Large intestine (tissue), 3 donors: Measurements from ENCODE around the gene POLR2F. TPM values are rescaled to one million over a fixed set of nuclear protein-coding genes. Genes with fewer than 3 reads are reported as not detected.

Source experiments
- DNase-seq, 2 donors: peaks; one replicate each; pipeline versions ENCODE4 v3.0.0 to v3.0.0-alpha.2; 2013
- H3K27ac ChIP-seq: one replicate; pipeline ENCODE4 v1.5.1; 2013; ENCODE audit warnings: low read length
- H3K27me3 ChIP-seq: 2 replicates; pipeline ENCODE4 v1.6.1; 2013; ENCODE audit warnings: low read length; ENCODE audit not compliant: control insufficient read depth, insufficient read depth
- H3K36me3 ChIP-seq: 2 replicates; pipeline ENCODE4 v1.6.1; 2013; ENCODE audit warnings: low read length; ENCODE audit not compliant: control insufficient read depth, insufficient read depth
- H3K4me1 ChIP-seq: one replicate; pipeline ENCODE4 v1.6.1; 2013; ENCODE audit warnings: low read length; ENCODE audit not compliant: control insufficient read depth, insufficient read depth
- H3K4me3 ChIP-seq: one replicate; pipeline ENCODE4 v1.5.1; 2013; ENCODE audit warnings: low read length
- H3K9me3 ChIP-seq: one replicate; pipeline ENCODE4 v1.6.1; 2013; ENCODE audit warnings: mild to moderate bottlenecking, low read depth, low read length, moderate library complexity; ENCODE audit not compliant: control insufficient read depth
- WGBS: methylation state at CpG from one replicate; pipeline ENCODE4 v1.1.5; 2013; ENCODE audit warnings: low lambda C conversion rate; ENCODE audit not compliant: insufficient coverage; 5-methylcytosine and 5-hydroxymethylcytosine counted together
- polyA plus RNA-seq: library from polyadenylated mRNA; unstranded; fragments of 120-200 nt; gene quantifications from one replicate; pipeline ENCODE4 v1.2.1, GENCODE V29; 2013

The POLR2F gene
- polyA plus RNA-seq, 1 donor = 62.8 TPM

DNA sequence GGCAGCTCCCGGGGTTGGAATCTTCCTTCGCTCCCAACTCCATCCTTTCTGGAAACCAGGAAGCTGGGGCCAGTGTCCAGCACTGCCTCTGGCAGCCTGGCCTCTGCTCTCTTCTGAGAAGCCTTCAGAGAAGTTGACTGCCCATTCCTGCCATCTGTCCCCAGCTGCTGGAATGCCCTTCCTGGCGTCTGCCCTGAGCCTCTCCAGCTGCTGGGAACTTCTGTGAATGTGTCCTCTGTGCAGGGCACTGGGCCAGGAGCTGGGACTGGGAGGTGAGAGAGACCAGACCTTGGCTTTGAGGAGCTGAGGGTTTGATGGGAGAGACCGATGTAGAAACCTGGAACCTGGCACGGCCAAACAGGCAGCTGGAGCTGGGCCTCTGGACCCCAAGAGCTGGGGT, 36.8 kb downstream of the POLR2F start:
- Histone ChIP-seq H3K9me3 (no peaks in the 10 kb centered on the region), H3K4me1 (no peaks in the 10 kb centered on the region), H3K36me3 (no peaks in the 10 kb centered on the region), H3K27me3 (no peaks in the 10 kb centered on the region), H3K4me3 (no peak overlapping the region), H3K27ac (no peak overlapping the region)
- no peak for DNase-seq
- no CpG with 5 or more reads among the region's 5 CpGs for WGBS

DNA sequence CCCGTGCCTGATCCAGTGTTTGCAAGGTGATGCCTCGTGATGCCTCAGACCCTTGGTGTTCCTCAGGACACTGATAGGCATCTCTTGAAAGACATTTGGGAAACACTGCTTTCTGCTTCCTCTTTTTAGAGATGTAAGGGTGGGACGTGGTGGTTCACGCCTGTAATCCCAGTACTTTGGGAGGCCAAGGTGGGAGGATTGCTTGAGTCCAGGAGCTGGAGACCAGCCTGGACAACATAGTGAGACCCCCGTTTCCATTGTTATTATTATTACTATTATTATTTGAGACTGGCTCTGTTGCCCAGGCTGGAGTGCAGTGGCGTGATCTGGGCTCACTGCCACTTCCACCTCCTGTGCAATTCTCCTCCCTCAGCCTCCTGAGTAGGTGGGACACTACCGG, 37.4 kb downstream of the POLR2F start:
- Histone ChIP-seq H3K4me1 (no peaks in the 10 kb centered on the region), H3K27me3 (no peaks in the 10 kb centered on the region), H3K27ac (no peak overlapping the region), H3K4me3 (no peak overlapping the region), H3K36me3 (no peaks in the 10 kb centered on the region), H3K9me3 (no peaks in the 10 kb centered on the region)
- no peak for DNase-seq
- no CpG with 5 or more reads among the region's 7 CpGs for WGBS

DNA sequence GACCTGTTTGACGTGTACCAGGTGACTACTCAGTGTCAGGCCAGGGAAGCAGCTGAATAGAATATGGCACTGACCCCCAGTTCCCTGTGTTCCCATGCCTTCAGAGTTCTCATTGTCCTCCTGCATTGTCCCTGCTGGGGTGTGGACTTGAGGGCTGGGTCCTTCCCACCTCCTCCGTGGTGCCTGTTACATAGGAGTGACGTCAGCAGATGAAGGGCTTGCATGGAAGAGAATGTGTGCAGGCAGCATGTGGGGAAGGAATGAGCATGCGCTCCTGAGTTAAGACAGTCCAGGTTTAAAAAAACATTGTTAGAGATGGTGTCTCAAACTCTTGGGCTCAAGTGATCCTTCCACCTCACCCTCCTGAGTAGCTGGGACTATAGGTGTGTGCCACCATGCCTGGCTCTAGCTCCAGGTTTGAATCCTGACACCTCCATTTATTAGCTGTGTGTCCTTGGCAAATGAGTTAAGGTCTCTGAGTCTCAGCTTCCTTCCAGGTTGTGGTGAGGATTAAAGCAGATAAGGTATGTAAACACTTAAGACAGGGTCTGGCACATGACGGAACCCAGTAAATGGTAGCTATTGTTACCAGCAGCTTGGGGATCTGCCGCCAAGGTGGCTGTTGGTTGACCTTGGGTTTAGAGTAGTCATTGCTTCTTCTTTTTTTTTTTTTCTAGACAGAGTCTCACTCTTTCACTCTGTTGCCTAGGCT, 38.4 kb downstream of the POLR2F start:
- no peaks in the 10 kb centered on the region for H3K36me3 ChIP-seq
- no CpG with 5 or more reads among the region's 6 CpGs for WGBS
- H3K27ac ChIP-seq = no peak overlapping the region
- H3K4me1 ChIP-seq = no peaks in the 10 kb centered on the region
- no peak overlapping the region for H3K4me3 ChIP-seq
- no peaks in the 10 kb centered on the region for H3K9me3 ChIP-seq
- no peaks in the 10 kb centered on the region for H3K27me3 ChIP-seq
- no peak for DNase-seq

GRCh38 chr22:37994049-37994448, 40.5 kb downstream of the POLR2F start:
- no peak for DNase-seq
- H3K4me1 ChIP-seq = no peaks in the 10 kb centered on the region
- no peak overlapping the region for H3K27ac ChIP-seq
- no CpG with 5 or more reads among the region's 6 CpGs for WGBS
- no peak overlapping the region for H3K4me3 ChIP-seq
- no peaks in the 10 kb centered on the region for H3K36me3 ChIP-seq
- no peaks in the 10 kb centered on the region for H3K27me3 ChIP-seq
- no peaks in the 10 kb centered on the region for H3K9me3 ChIP-seq

- no peaks in the 10 kb centered on the region for H3K27me3 ChIP-seq
- DNase-seq = no peak
- H3K4me1 ChIP-seq = no peaks in the 10 kb centered on the region
- H3K36me3 ChIP-seq = no peaks in the 10 kb centered on the region
- no peaks in the 10 kb centered on the region for H3K9me3 ChIP-seq
- no peak overlapping the region for H3K27ac ChIP-seq
- H3K4me3 ChIP-seq = no peak overlapping the region
- no CpG with 5 or more reads among the region's 6 CpGs for WGBS
Measured at GRCh38 chr22:37994982-37995381, 41.5 kb downstream of the POLR2F start.

GRCh38 chr22:37995460-37995859, 42.0 kb downstream of the POLR2F start:
- H3K27me3 ChIP-seq = no peaks in the 10 kb centered on the region
- 100% methylated on average over 1 of the region's 4 CpGs for WGBS
- H3K4me3 ChIP-seq = no peak overlapping the region
- DNase-seq = no peak
- no peaks in the 10 kb centered on the region for H3K9me3 ChIP-seq
- H3K36me3 ChIP-seq = no peaks in the 10 kb centered on the region
- H3K4me1 ChIP-seq = no peaks in the 10 kb centered on the region
- no peak overlapping the region for H3K27ac ChIP-seq

- Histone ChIP-seq H3K27me3 (no peaks in the 10 kb centered on the region), H3K36me3 (no peaks in the 10 kb centered on the region), H3K4me1 (no peaks in the 10 kb centered on the region), H3K4me3 (no peak overlapping the region), H3K9me3 (no peaks in the 10 kb centered on the region), H3K27ac (no peak overlapping the region)
- no peak for DNase-seq
- no CpG with 5 or more reads among the region's 4 CpGs for WGBS
Measured at GRCh38 chr22:37996079-37996478, 42.6 kb downstream of the POLR2F start.

GRCh38 chr22:37996515-37997246, 43.2 kb downstream of the POLR2F start:
- no peaks in the 10 kb centered on the region for H3K27me3 ChIP-seq
- H3K36me3 ChIP-seq = no peaks in the 10 kb centered on the region
- H3K9me3 ChIP-seq = no peaks in the 10 kb centered on the region
- H3K27ac ChIP-seq = no peak overlapping the region
- no peak overlapping the region for H3K4me3 ChIP-seq
- WGBS = no CpG with 5 or more reads among the region's 8 CpGs
- no peaks in the 10 kb centered on the region for H3K4me1 ChIP-seq
- no peak for DNase-seq

DNA sequence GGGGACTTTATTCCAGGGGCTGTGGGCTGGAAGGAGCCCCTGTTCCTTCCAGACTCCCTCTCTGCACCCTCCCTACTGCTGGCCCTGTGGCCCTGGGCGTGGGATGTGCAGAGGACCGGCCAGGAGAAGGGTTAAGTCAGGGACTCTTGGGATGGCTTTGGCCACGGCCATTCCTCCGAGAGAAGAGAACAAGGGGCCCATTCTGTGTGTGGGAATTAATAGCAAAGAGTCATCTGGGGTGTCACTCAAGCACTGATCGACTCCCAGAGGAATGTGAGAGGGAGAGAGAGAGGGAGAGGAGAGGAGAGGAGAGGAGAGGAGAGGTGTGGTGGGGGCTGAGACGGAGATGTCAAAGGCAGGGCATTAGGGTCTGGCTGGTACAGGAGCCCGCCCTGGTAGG, 45.0 kb downstream of the POLR2F start:
- no peak for DNase-seq
- WGBS = 17% methylated on average over 1 of the region's 7 CpGs

DNA sequence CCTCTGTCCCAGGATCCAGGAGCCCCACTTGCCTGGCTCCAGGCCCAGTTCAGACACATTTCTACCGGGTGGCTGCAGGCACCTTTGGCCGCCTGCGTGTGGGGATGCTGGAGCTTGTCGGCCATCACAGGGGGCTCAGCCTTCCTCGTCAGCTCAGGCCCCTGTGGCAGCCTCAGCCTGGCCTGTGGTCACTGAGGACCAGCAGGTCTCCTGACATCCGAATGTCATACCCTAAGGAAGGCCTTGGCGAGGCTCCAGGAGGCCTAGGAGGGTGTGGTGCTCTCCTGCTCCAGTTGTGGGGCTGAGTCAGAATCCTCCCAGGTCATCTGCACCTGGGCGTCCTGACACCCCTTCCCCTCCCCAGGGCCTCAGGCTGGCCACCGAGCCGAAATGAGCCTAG, 45.7 kb downstream of the POLR2F start:
- Histone ChIP-seq H3K27me3 (no peaks in the 10 kb centered on the region), H3K27ac (no peak overlapping the region), H3K4me1 (no peaks in the 10 kb centered on the region), H3K4me3 (no peak overlapping the region), H3K36me3 (no peaks in the 10 kb centered on the region), H3K9me3 (no peaks in the 10 kb centered on the region)
- WGBS = no CpG with 5 or more reads among the region's 10 CpGs
- DNase-seq = no peak

More for the DNA sequence above, 45.0 kb downstream of the POLR2F start:
- no peak overlapping the region for H3K27ac ChIP-seq
- H3K27me3 ChIP-seq = no peaks in the 10 kb centered on the region
- H3K4me1 ChIP-seq = no peaks in the 10 kb centered on the region
- no peak overlapping the region for H3K4me3 ChIP-seq
- no peaks in the 10 kb centered on the region for H3K36me3 ChIP-seq
- no peaks in the 10 kb centered on the region for H3K9me3 ChIP-seq
